Measurements from ENCODE around the gene SFMBT2.

DNA sequence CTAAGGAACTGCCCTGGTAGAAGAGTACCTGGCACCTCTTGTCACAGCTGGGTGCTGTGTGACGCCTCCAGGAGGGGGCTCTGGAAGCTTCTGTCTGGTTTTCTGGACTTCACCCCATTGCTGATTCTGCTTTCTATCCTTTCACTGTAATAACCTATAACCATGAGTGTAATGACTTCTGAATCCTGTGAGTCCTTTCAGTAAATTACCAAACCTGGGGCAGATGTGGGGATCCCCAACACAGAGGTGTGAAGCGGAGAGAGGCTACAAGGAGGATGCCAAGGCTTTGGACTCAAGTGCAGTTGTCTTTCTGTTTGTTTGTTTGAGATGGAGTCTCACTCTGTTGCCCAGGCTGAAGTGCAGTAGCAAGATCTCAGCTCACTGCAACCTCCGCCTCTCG is 143.7 kb downstream of the SFMBT2 start:
- TF ChIP-seq, protein P1, sequence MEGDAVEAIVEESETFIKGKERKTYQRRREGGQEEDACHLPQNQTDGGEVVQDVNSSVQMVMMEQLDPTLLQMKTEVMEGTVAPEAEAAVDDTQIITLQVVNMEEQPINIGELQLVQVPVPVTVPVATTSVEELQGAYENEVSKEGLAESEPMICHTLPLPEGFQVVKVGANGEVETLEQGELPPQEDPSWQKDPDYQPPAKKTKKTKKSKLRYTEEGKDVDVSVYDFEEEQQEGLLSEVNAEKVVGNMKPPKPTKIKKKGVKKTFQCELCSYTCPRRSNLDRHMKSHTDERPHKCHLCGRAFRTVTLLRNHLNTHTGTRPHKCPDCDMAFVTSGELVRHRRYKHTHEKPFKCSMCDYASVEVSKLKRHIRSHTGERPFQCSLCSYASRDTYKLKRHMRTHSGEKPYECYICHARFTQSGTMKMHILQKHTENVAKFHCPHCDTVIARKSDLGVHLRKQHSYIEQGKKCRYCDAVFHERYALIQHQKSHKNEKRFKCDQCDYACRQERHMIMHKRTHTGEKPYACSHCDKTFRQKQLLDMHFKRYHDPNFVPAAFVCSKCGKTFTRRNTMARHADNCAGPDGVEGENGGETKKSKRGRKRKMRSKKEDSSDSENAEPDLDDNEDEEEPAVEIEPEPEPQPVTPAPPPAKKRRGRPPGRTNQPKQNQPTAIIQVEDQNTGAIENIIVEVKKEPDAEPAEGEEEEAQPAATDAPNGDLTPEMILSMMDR (IDR thresholded peaks at IDR 0.05) = no peak
- no peak for TF ChIP-seq POLR2A (IDR thresholded peaks at IDR 0.05)

Data from right lobe of liver (tissue), 4 donors.